ENCODE measurements around the gene SLC16A14. TPM values are rescaled to one million over a fixed set of nuclear protein-coding genes. Genes with fewer than 3 reads are reported as not detected.
"Not testable (repeated sequence)": the region's sequence is repeated elsewhere in the genome, so short reads cannot be mapped to it uniquely, and the experiment has no call there.

Gene SLC16A14
- total RNA-seq = 4.9 to 5.4 TPM (median 4.9 TPM) in 3 replicates
- long read RNA-seq, full-length matches to known transcripts = 9 of 13 reads
- long read RNA-seq, partial matches to known transcripts = 0 of 13 reads
- long read RNA-seq, other reads (novel, unspliced or antisense) = 4 of 13 reads

DNA sequence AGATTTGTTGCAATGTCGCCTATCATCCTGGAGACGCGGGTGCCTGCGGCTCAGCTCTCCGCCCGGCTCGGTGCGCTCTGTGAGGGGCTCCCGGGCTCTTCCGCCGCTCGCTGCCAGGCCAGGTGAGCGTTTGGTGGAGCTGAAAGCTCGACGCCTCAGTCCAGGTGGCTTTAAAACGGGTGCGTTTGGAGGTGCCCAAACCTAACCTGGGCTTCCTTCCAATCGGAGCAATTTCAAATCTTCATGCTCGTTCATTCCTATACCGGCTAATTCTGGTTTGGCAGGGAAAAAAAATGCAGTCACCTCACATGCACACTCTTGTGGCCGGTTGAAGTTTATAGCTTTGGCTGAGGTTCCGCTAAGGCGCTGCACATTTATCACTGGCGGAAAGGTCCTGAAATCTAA is at the start of gene SLC16A14:
Gene SLC16A14 (minus strand): TSS at position 274 of the 405 bp plus-strand sequence. CDS start 9,572 bp downstream, outside the sequence.
- TF ChIP-seq, protein P1, sequence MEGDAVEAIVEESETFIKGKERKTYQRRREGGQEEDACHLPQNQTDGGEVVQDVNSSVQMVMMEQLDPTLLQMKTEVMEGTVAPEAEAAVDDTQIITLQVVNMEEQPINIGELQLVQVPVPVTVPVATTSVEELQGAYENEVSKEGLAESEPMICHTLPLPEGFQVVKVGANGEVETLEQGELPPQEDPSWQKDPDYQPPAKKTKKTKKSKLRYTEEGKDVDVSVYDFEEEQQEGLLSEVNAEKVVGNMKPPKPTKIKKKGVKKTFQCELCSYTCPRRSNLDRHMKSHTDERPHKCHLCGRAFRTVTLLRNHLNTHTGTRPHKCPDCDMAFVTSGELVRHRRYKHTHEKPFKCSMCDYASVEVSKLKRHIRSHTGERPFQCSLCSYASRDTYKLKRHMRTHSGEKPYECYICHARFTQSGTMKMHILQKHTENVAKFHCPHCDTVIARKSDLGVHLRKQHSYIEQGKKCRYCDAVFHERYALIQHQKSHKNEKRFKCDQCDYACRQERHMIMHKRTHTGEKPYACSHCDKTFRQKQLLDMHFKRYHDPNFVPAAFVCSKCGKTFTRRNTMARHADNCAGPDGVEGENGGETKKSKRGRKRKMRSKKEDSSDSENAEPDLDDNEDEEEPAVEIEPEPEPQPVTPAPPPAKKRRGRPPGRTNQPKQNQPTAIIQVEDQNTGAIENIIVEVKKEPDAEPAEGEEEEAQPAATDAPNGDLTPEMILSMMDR (IDR thresholded peaks at IDR 0.05) = peak; percentile 73
- peaks cover 2% of the 10 kb centered on the region for H3K9me3 Mint-ChIP-seq (ENCODE audit: low read depth)
- no peaks in the 10 kb centered on the region for H3K27me3 Mint-ChIP-seq (ENCODE audit: low read depth)
- no peak for DNase-seq (ENCODE audit: low spot score)
- peaks cover 14% of the 10 kb centered on the region for H3K4me1 Mint-ChIP-seq (ENCODE audit: low read depth)
- no peaks in the 10 kb centered on the region for H3K36me3 Mint-ChIP-seq (ENCODE audit: low read depth)
- peak within 1 kb of the TSS; percentile 88 for H3K4me3 Mint-ChIP-seq (ENCODE audit: unreplicated experiment)
- H3K27ac Mint-ChIP-seq (ENCODE audit: unreplicated experiment) = peak within 1 kb of the TSS; percentile 91

GRCh38 chr2:230106771-230107170 is 38.0 kb upstream of the SLC16A14 start:
- no peak overlapping the region for H3K27ac Mint-ChIP-seq (ENCODE audit: unreplicated experiment)
- no peaks in the 10 kb centered on the region for H3K4me1 Mint-ChIP-seq (ENCODE audit: low read depth)
- TF ChIP-seq, protein P1 (IDR thresholded peaks at IDR 0.05) = no peak
- peaks cover 4% of the 10 kb centered on the region for H3K27me3 Mint-ChIP-seq (ENCODE audit: low read depth)
- peaks cover 3% of the 10 kb centered on the region for H3K36me3 Mint-ChIP-seq (ENCODE audit: low read depth)
- H3K9me3 Mint-ChIP-seq (ENCODE audit: low read depth) = peaks cover 37% of the 10 kb centered on the region
- DNase-seq (ENCODE audit: low spot score) = no peak
- no peak overlapping the region for H3K4me3 Mint-ChIP-seq (ENCODE audit: unreplicated experiment)

GRCh38 chr2:230101967-230102366 is 33.2 kb upstream of the SLC16A14 start:
- DNase-seq (ENCODE audit: low spot score); H3K27me3 Mint-ChIP-seq (ENCODE audit: low read depth); H3K36me3 Mint-ChIP-seq (ENCODE audit: low read depth); H3K27ac Mint-ChIP-seq (ENCODE audit: unreplicated experiment); H3K4me1 Mint-ChIP-seq (ENCODE audit: low read depth); H3K4me3 Mint-ChIP-seq (ENCODE audit: unreplicated experiment): not testable (repeated sequence)
- peaks cover 36% of the 10 kb centered on the region for H3K9me3 Mint-ChIP-seq (ENCODE audit: low read depth)

- Mint-ChIP-seq H3K4me3 (ENCODE audit: unreplicated experiment) (no peak overlapping the region), H3K27ac (ENCODE audit: unreplicated experiment) (no peak overlapping the region), H3K36me3 (ENCODE audit: low read depth) (no peaks in the 10 kb centered on the region), H3K4me1 (ENCODE audit: low read depth) (no peaks in the 10 kb centered on the region), H3K27me3 (ENCODE audit: low read depth) (peaks cover 7% of the 10 kb centered on the region), H3K9me3 (ENCODE audit: low read depth) (peaks cover 37% of the 10 kb centered on the region)
- TF ChIP-seq, protein P1 (IDR thresholded peaks at IDR 0.05) = no peak
- DNase-seq (ENCODE audit: low spot score) = no peak
These were observed 29.1 kb upstream of the SLC16A14 start for GRCh38 chr2:230097841-230098240.

GRCh38 chr2:230097424-230097823 is 28.7 kb upstream of the SLC16A14 start:
- no peak overlapping the region for H3K27ac Mint-ChIP-seq (ENCODE audit: unreplicated experiment)
- DNase-seq (ENCODE audit: low spot score) = no peak
- no peaks in the 10 kb centered on the region for H3K4me1 Mint-ChIP-seq (ENCODE audit: low read depth)
- H3K36me3 Mint-ChIP-seq (ENCODE audit: low read depth) = no peaks in the 10 kb centered on the region
- TF ChIP-seq, protein P1 (IDR thresholded peaks at IDR 0.05) = no peak
- peaks cover 11% of the 10 kb centered on the region for H3K27me3 Mint-ChIP-seq (ENCODE audit: low read depth)
- H3K4me3 Mint-ChIP-seq (ENCODE audit: unreplicated experiment) = no peak overlapping the region
- peaks cover 39% of the 10 kb centered on the region for H3K9me3 Mint-ChIP-seq (ENCODE audit: low read depth)

- no peak for DNase-seq (ENCODE audit: low spot score)
- TF ChIP-seq, protein P1 (IDR thresholded peaks at IDR 0.05) = no peak
- H3K36me3 Mint-ChIP-seq (ENCODE audit: low read depth) = no peaks in the 10 kb centered on the region
- H3K9me3 Mint-ChIP-seq (ENCODE audit: low read depth) = peaks cover 16% of the 10 kb centered on the region
- H3K4me3 Mint-ChIP-seq (ENCODE audit: unreplicated experiment) = no peak overlapping the region
- peaks cover 16% of the 10 kb centered on the region for H3K27me3 Mint-ChIP-seq (ENCODE audit: low read depth)
- H3K4me1 Mint-ChIP-seq (ENCODE audit: low read depth) = no peaks in the 10 kb centered on the region
- H3K27ac Mint-ChIP-seq (ENCODE audit: unreplicated experiment) = no peak overlapping the region
These were observed 22.2 kb upstream of the SLC16A14 start for GRCh38 chr2:230090967-230091366.
